HG03039 (cell line): ENCODE measurements around the gene CARMIL1.
"Not testable (repeated sequence)": the region's sequence is repeated elsewhere in the genome, so short reads cannot be mapped to it uniquely, and the experiment has no call there.

Source experiments
- ATAC-seq: cut with Tn5 transposase; IDR thresholded peaks from one replicate; pipeline ENCODE4 v1.9.1; 2021; ENCODE audit warnings: mild to moderate bottlenecking, moderate library complexity; ENCODE audit not compliant: unreplicated experiment

The CARMIL1 gene

GRCh38 chr6:25275436-25275835 lies 3.7 kb upstream of the CARMIL1 start:
- ATAC-seq: no peak

- ATAC-seq: no peak
Observed at GRCh38 chr6:25277386-25277785, 1.8 kb upstream of the CARMIL1 start.

GRCh38 chr6:25277857-25278256 lies 1.3 kb upstream of the CARMIL1 start:
- no peak for ATAC-seq

GRCh38 chr6:25278261-25278913 lies 787 bp upstream of the CARMIL1 start:
- ATAC-seq: peak; percentile 18

- no peak for ATAC-seq
Observed at GRCh38 chr6:25279748-25280343, 672 bp downstream of the CARMIL1 start.

- no peak for ATAC-seq
Observed at GRCh38 chr6:25280344-25281074, 1.3 kb downstream of the CARMIL1 start.

GRCh38 chr6:25286891-25287290 lies 7.7 kb downstream of the CARMIL1 start:
- no peak for ATAC-seq

- no peak for ATAC-seq
Observed at GRCh38 chr6:25287941-25288340, 8.8 kb downstream of the CARMIL1 start.

- no peak for ATAC-seq
Observed at GRCh38 chr6:25288518-25288917, 9.3 kb downstream of the CARMIL1 start.

- ATAC-seq: no peak
Observed at GRCh38 chr6:25290306-25291060, 11.3 kb downstream of the CARMIL1 start.

- no peak for ATAC-seq
Observed at GRCh38 chr6:25292384-25292783, 13.2 kb downstream of the CARMIL1 start.

GRCh38 chr6:25295651-25296050 lies 16.5 kb downstream of the CARMIL1 start:
- ATAC-seq: no peak

- ATAC-seq: no peak
Observed at GRCh38 chr6:25296217-25296905, 17.2 kb downstream of the CARMIL1 start.

GRCh38 chr6:25297039-25297441 lies 17.9 kb downstream of the CARMIL1 start:
- ATAC-seq: no peak

GRCh38 chr6:25297823-25298522 lies 18.8 kb downstream of the CARMIL1 start:
- no peak for ATAC-seq

GRCh38 chr6:25298523-25298865 lies 19.3 kb downstream of the CARMIL1 start:
- ATAC-seq: not testable (repeated sequence)

GRCh38 chr6:25301362-25301761 lies 22.2 kb downstream of the CARMIL1 start:
- ATAC-seq: no peak

GRCh38 chr6:25302151-25302550 lies 23.0 kb downstream of the CARMIL1 start:
- ATAC-seq: no peak

- no peak for ATAC-seq
Observed at GRCh38 chr6:25302677-25303128, 23.5 kb downstream of the CARMIL1 start.

GRCh38 chr6:25303254-25303653 lies 24.1 kb downstream of the CARMIL1 start:
- ATAC-seq: no peak
